Activated naive CD8-positive, alpha-beta T cell treated with anti-CD3 and anti-CD28 coated beads for 36 hours (primary cell): ENCODE results near the gene CPNE9. TPM values are rescaled to one million over a fixed set of nuclear protein-coding genes. Genes with fewer than 3 reads are reported as not detected.

Experiments used
- DNase-seq: peaks from one replicate; pipeline ENCODE4 v3.0.0; 2021
- H3K27ac Mint-ChIP-seq: one replicate; pipeline ENCODE4 v1.8.0; 2022; ENCODE audit warnings: mild to moderate bottlenecking, moderate library complexity, mixed read lengths
- H3K27me3 Mint-ChIP-seq: one replicate; pipeline ENCODE4 v1.8.0; 2022; ENCODE audit warnings: mild to moderate bottlenecking, mixed read lengths
- H3K36me3 Mint-ChIP-seq: one replicate; pipeline ENCODE4 v1.8.0; 2021; ENCODE audit warnings: mild to moderate bottlenecking, mixed read lengths
- H3K4me1 Mint-ChIP-seq: one replicate; pipeline ENCODE4 v1.8.0; 2021; ENCODE audit warnings: mixed read lengths
- H3K4me3 Mint-ChIP-seq: one replicate; pipeline ENCODE4 v1.8.0; 2022; ENCODE audit warnings: mild to moderate bottlenecking, moderate library complexity, mixed read lengths
- H3K9me3 Mint-ChIP-seq: one replicate; pipeline ENCODE4 v1.8.0; 2022; ENCODE audit warnings: mixed read lengths
- total RNA-seq, 2 experiments: library from RNA; stranded (reverse); gene quantifications; one replicate each; pipeline ENCODE4 v1.2.3, GENCODE V29; 2021

Gene CPNE9
- total RNA-seq, 2 experiments from 2014 or later, result not detected

DNA sequence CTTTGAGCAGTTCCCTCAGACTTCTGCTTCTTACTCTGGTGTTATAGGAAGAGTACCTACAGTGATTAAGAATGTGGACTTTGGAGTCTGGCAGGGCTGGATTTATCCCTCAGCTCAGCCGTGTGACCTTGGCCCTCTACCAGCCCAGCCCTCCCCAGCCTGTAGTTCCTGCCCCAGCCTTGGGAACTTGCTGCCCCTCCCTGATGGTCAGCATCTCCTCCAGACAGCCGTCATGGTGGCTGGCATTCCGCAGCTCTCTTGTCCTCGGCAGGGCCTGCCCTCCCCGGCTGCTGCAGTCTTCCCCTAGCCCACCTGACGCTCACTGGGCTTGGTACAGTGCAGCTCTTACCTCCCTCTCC is 21.9 kb upstream of the CPNE9 start:
- Mint-ChIP-seq H3K4me3 (no peak overlapping the region), H3K36me3 (peaks cover 12% of the 10 kb centered on the region), H3K9me3 (no peaks in the 10 kb centered on the region), H3K27me3 (no peaks in the 10 kb centered on the region), H3K27ac (no peak overlapping the region), H3K4me1 (no peaks in the 10 kb centered on the region)
- DNase-seq, result no peak

DNA sequence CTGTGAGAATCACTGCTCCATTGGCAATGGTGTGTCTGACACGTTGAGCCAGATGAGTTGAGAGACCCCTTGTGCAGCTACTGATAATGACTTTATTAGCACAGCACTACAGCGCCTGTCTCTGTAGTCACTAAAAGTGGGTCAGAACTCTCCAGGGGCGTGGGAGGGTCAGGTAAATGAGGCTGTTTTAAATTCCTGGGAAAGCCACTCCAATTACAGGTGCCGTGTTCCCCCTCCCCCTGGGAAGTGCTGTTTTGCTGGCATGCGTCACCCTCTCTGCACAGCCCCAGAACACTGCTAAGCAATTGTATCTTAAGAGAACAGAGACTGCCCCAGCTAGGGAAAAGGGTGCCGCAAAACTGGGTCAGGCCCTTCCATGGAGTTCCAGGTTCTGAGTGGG is 21.5 kb upstream of the CPNE9 start:
- DNase-seq, result no peak
- no peaks in the 10 kb centered on the region for H3K4me1 Mint-ChIP-seq
- no peak overlapping the region for H3K4me3 Mint-ChIP-seq
- peaks cover 14% of the 10 kb centered on the region for H3K36me3 Mint-ChIP-seq
- no peak overlapping the region for H3K27ac Mint-ChIP-seq
- H3K27me3 Mint-ChIP-seq, result no peaks in the 10 kb centered on the region
- H3K9me3 Mint-ChIP-seq, result no peaks in the 10 kb centered on the region

DNA sequence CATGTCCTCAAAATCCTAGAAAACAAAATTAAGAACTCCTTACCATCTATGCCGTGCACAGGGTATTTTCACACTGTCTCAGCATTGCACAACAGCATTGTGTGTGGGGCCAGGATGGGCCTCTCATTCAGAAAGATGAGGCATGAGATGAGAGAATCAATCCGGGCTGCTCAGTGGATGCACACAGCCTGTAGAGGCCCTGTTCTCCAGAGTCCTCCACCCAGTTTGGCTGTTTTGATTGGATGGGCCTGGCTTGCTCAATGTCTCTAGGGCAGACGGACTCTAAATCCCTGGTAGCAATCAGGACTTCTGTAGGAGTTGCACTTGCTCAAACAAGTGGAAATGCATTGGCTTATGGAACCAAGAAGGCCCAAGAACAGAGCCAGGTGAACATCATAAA is 20.2 kb upstream of the CPNE9 start:
- Mint-ChIP-seq H3K27ac (no peak overlapping the region), H3K36me3 (peaks cover 16% of the 10 kb centered on the region), H3K9me3 (no peaks in the 10 kb centered on the region), H3K4me3 (no peak overlapping the region), H3K4me1 (no peaks in the 10 kb centered on the region), H3K27me3 (no peaks in the 10 kb centered on the region)
- DNase-seq, result no peak

DNA sequence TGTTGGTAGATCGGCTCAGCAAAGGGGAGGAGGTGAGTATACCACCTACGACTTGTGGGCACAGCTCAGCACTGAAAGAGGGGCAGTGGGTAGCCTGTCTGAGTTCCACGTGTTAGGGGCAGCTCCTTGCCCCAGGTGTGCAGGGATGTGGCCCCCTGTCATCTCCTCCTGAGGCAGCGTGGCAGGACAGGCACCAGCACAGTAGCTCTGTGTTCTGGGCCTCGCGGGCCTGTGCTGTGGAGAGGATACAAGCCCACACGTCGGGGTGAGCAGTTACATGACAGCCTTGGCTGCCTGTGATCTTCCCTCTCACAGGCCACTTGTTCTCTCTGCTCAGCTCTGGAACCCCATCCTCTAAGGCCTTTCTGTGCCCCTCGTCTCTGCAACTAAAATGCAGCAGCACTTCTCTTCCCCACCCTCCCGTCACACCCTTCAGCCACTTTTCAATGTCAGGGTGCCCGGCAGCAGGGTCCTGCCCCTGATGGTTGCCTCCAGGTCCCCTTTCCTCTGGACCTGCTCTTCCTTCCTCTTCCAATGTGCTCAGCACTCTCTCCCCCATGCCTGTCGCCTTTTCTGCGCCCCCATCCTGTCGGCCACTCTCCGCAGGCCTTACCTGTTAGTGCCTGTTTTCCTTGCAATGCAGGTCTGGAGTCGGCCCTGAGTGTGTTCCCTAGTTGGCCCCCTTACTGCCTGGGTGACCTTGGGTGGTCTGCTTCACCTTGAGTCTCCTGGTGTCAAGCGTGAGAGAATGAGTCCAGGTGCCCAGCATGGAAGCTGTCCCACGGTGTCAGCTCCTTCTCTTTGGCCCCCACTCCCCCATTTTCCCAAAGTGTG is 18.2 kb upstream of the CPNE9 start:
- Mint-ChIP-seq H3K27ac (no peak overlapping the region), H3K27me3 (no peaks in the 10 kb centered on the region), H3K36me3 (peaks cover 27% of the 10 kb centered on the region), H3K4me3 (no peak overlapping the region), H3K9me3 (no peaks in the 10 kb centered on the region), H3K4me1 (no peaks in the 10 kb centered on the region)
- no peak for DNase-seq

DNA sequence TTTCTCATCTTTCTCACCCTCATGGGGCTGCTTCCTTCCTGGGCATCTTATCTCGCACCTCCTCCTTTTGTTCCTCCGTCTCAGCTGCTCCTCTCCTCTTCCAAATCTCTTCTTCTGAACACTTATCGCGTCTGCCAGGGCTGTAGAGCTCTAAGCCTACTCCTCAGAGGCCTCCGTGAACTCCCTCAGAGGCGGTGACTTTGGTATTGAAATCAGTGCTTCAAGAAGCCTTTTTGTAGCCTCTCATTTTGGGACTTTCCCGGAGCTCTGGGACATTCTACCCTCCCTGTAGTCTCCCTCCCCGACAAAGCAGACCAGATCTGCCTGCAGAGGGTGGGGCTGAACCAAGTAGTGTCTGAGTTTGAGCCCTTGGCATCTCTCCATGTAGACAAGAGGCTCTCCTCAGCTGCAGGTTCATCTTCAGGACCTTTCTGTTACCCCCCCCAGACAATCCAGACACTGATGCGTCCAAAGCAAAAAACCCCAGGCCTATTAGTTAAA is 17.5 kb upstream of the CPNE9 start:
- Mint-ChIP-seq H3K4me1 (no peaks in the 10 kb centered on the region), H3K4me3 (no peak overlapping the region), H3K27me3 (no peaks in the 10 kb centered on the region), H3K27ac (no peak overlapping the region), H3K9me3 (no peaks in the 10 kb centered on the region), H3K36me3 (peaks cover 27% of the 10 kb centered on the region)
- DNase-seq, result no peak

DNA sequence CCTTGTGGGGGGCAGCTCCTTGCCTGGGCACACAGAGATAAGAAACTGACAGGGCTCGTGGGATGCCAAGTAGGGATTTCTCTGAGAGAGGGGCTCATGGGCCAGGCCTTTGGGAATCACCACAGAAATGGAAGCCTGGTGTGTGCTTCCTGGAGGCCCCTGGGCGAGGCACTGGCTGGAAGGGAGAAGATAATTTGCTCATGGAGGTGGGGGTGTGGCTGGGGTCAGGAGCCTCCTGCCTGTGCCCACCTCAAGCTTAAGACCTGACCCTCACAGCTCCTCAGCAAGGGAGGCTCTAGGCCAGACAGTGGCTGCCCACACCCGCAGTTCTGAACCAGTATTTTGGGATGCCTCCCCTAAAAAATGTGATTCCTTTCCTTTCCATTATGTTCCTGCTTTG is 16.9 kb upstream of the CPNE9 start:
- Mint-ChIP-seq H3K4me3 (no peak overlapping the region), H3K27ac (no peak overlapping the region), H3K27me3 (no peaks in the 10 kb centered on the region), H3K4me1 (no peaks in the 10 kb centered on the region), H3K9me3 (no peaks in the 10 kb centered on the region), H3K36me3 (peaks cover 27% of the 10 kb centered on the region)
- no peak for DNase-seq

DNA sequence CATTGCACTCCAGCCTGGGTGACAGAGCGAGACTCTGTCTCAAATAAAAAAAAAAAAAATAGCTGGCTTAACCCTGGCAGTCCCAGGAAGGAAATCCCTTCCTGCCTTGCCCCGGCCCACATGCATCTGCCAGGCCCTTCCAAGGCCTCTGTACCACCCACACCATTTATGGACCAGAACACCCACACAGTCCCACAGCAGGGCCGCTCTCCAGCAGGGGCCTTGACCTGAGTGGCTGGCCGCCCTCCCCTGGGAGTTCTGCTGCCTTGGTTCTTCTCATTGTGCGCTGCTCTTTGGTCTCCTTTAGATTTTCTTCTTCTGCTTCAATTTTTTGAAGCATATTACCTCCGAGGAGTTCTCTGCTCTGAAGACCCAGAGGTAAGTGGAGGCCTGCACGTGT is 16.1 kb upstream of the CPNE9 start:
- H3K9me3 Mint-ChIP-seq, result no peaks in the 10 kb centered on the region
- peaks cover 27% of the 10 kb centered on the region for H3K36me3 Mint-ChIP-seq
- H3K27me3 Mint-ChIP-seq, result no peaks in the 10 kb centered on the region
- no peak overlapping the region for H3K4me3 Mint-ChIP-seq
- DNase-seq, result no peak
- H3K27ac Mint-ChIP-seq, result no peak overlapping the region
- H3K4me1 Mint-ChIP-seq, result no peaks in the 10 kb centered on the region

DNA sequence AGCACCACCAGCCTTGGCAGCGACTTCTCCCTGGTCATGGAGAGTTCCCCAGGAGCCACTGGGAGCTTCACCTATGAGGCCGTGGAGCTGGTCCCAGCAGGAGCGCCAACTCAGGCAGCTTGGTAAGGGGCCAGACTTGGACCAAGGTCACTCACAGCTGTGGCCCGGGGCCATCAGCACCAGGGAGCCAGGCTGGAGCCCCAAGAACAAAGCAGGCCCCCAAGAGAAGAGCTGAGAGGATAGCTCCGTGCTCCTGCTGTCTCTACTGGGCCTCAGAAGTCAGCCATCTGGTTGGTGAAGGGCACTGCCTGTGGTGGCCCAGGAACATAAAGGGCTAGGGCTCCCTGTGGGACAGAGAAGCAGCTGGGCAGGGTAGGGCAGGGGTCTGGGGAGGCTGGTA is 14.7 kb upstream of the CPNE9 start:
- Mint-ChIP-seq H3K4me3 (no peak overlapping the region), H3K27ac (no peak overlapping the region), H3K9me3 (no peaks in the 10 kb centered on the region), H3K36me3 (peaks cover 27% of the 10 kb centered on the region), H3K27me3 (no peaks in the 10 kb centered on the region), H3K4me1 (no peaks in the 10 kb centered on the region)
- no peak for DNase-seq

DNA sequence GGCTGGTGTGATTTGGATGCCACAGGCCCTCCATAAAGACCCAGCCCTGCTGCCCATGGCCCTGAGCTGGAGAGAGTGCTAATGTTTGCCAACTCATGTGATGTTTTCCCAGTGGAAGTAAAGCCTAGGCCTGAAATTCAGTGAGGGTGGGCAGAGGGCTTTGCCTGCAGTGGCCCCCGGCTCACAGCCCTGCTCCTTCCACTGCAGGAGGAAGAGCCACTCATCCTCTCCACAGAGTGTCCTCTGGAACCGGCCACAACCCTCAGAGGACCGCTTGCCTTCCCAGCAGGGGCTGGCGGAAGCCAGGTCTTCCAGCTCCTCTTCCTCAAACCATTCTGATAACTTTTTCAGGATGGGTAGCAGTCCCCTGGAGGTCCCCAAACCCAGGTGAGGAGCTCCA is 13.9 kb upstream of the CPNE9 start:
- H3K9me3 Mint-ChIP-seq, result no peaks in the 10 kb centered on the region
- no peak for DNase-seq
- H3K27ac Mint-ChIP-seq, result no peak overlapping the region
- no peak overlapping the region for H3K4me3 Mint-ChIP-seq
- no peaks in the 10 kb centered on the region for H3K27me3 Mint-ChIP-seq
- no peaks in the 10 kb centered on the region for H3K4me1 Mint-ChIP-seq
- peaks cover 29% of the 10 kb centered on the region for H3K36me3 Mint-ChIP-seq

DNA sequence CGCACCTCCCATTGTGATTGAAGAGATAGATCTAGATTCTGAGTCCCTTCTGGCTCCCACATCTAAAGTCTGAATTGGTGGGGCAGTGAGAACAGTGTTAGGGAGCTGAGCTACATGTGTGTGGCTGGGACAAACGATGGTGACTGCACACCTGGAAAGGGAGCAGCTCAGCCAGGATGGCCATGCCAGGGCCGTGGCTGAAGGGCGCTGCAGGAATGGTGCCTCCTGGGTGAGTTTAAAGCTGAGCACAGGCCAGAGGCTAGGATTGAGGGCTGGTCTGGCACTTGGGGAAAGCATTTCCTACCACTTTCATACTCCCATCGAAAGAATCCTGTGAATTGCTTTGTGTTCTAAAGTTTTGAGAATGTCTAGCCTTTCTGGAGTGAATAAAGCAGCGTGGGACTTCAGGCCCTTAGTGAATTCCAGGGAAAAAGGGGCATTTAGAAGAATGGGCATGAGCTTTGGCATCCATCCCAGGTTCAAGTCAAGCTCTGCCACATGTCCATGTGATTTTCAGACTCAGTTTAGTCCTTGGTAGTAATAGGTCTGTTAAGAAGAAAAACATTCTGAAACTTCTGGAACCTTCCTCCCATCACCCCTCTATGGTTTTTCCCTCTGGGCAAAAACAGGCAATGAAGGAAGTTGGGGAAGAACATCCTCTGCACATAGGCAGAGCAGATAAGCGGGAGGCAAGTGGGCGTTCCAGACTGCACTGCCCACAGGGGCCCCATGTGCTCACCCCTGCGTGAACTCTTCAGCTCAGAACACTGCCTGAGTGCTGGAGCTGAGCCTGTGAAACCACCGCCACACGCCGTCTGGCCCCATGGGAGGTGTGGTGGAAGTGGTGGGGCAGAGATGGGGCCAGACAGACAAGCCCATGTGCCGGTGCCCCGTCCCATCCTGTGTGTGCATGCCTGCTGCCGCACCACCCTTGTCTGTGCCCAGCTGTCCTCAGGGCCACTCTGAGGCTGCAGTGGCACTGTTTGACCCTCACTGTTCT is 12.9 kb upstream of the CPNE9 start:
- peaks cover 24% of the 10 kb centered on the region for H3K36me3 Mint-ChIP-seq
- H3K9me3 Mint-ChIP-seq, result no peaks in the 10 kb centered on the region
- no peak overlapping the region for H3K4me3 Mint-ChIP-seq
- H3K4me1 Mint-ChIP-seq, result no peaks in the 10 kb centered on the region
- DNase-seq, result no peak
- H3K27ac Mint-ChIP-seq, result no peak overlapping the region
- no peaks in the 10 kb centered on the region for H3K27me3 Mint-ChIP-seq

DNA sequence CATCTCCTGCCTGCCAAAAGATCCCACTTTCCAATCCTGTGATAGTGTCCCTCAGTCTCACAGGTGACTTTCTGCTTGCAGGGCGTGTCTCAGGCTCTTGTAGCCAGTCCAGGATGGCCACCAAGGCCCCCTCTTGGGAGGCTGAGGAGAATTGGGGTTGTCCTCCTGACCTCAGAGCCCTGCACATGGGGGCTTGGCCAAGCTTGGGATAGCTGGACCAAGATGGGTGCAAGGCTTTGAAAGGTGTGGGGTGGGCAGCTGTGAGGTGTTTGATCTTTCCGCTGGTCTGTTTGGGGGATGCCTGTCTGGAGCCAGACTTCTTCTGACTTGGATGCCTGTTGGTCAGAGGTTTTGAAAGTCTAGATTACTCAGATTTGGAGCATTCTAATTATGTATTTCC is 12.0 kb upstream of the CPNE9 start:
- no peaks in the 10 kb centered on the region for H3K4me1 Mint-ChIP-seq

DNA sequence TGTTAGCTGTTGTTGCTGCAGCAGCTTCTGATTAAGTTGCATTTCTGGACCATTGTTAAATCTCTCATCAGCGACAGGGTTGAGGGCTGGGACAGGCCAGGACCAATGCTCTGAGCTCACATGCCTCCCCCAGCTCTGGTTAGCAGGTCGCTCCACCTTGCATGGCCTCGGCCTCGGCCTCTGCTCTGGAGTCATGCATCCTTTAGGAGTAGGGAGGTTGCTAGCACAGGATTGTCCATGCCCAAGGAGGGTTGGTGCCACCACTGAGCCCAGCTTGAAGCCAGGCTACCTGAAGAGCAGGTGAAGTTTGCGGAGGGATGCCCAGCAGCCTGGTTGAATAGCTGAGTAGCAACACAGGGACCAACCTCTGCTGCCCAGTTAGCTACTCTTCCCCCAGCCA is 11.2 kb upstream of the CPNE9 start:
- no peak overlapping the region for H3K4me3 Mint-ChIP-seq
- no peaks in the 10 kb centered on the region for H3K4me1 Mint-ChIP-seq
- no peak overlapping the region for H3K27ac Mint-ChIP-seq
- H3K36me3 Mint-ChIP-seq, result peaks cover 16% of the 10 kb centered on the region
- H3K9me3 Mint-ChIP-seq, result no peaks in the 10 kb centered on the region
- DNase-seq, result no peak
- no peaks in the 10 kb centered on the region for H3K27me3 Mint-ChIP-seq

More for the DNA sequence above, 12.0 kb upstream of the CPNE9 start:
- no peak for DNase-seq
- H3K9me3 Mint-ChIP-seq, result no peaks in the 10 kb centered on the region
- no peaks in the 10 kb centered on the region for H3K27me3 Mint-ChIP-seq
- H3K36me3 Mint-ChIP-seq, result peaks cover 19% of the 10 kb centered on the region
- H3K27ac Mint-ChIP-seq, result no peak overlapping the region
- no peak overlapping the region for H3K4me3 Mint-ChIP-seq

DNA sequence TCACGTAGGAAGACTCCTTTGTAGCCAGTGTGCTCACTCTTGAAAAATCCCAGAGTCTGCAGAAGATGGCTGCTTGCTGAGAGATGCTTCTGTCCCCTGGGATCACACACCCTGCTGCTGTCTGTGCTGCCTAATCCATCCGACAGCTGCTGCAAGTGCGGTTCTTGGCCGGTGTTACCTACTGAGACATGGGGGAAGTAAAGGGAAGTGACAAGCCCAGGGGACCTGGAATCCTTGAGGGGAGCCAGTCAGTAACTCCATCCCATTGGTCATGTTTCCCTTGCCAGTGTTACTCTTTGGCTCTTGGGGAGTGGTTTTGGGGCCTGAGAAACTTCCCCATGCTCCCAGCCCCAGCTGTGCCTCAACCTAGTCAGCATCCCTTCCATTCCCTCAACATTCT is 8.3 kb upstream of the CPNE9 start:
- no peaks in the 10 kb centered on the region for H3K9me3 Mint-ChIP-seq
- H3K4me3 Mint-ChIP-seq, result no peak overlapping the region
- peaks cover 4% of the 10 kb centered on the region for H3K36me3 Mint-ChIP-seq
- H3K4me1 Mint-ChIP-seq, result no peaks in the 10 kb centered on the region
- H3K27ac Mint-ChIP-seq, result no peak overlapping the region
- DNase-seq, result no peak
- H3K27me3 Mint-ChIP-seq, result no peaks in the 10 kb centered on the region

DNA sequence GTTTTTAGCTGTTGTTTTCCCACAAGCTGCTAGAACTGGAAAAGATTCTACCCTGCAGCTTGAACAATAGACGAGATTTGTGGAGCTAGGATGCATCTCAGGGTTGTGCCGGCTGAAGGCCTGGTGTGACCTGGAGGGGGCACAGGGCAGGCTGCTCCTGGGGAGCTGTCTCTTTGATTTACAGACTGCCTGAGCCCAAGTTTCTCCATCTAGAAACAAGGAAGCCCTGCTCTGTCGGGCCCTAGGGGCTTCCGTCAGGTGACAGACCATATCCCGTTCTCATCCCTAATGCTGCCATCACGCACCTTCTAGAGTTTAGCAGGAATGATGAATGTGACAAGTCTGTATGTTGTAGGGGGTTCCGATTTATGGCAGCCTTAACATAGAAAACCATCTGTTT is 7.9 kb upstream of the CPNE9 start:
- Mint-ChIP-seq H3K9me3 (no peaks in the 10 kb centered on the region), H3K27ac (no peak overlapping the region), H3K27me3 (no peaks in the 10 kb centered on the region), H3K4me1 (no peaks in the 10 kb centered on the region), H3K36me3 (peaks cover 4% of the 10 kb centered on the region), H3K4me3 (no peak overlapping the region)
- DNase-seq, result no peak

DNA sequence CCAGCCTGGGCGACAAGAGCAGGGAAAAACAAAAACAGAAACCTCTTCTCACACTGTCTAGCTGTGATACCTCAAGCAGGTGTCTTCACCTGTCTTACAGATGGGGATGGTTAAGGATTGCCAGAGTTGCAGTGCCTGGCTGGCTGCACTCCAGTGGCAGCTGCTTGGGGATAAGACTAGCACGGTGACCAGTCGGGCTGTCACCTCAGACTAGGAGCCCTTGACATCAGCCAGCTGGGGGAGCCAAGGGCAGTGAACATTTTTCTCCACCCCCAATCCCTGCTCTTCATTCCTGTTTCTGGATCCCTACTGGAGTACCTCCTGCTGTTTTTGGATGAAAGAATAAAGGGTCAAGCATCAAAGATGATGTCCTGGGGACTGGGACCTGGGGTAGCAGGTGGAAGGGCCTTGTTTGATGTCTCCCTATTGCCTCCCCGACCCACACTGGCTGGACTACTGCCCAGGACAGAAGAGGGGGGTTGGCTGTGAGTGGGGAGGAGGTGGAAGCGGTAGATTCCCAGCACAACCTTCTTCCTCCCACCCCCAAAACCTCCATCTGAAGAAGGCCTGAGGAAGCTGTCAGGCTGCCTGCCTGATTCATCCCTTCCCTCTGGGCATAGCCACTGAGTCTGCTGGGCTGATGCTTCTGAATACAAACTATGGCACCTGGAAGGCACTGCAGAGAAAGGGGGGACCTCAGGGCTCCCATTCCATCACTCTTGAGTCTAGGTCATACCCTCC is 7.0 kb upstream of the CPNE9 start:
- no peak for DNase-seq
- Mint-ChIP-seq H3K4me1 (no peaks in the 10 kb centered on the region), H3K27ac (no peak overlapping the region), H3K27me3 (no peaks in the 10 kb centered on the region), H3K4me3 (no peak overlapping the region), H3K9me3 (no peaks in the 10 kb centered on the region), H3K36me3 (peaks cover 11% of the 10 kb centered on the region)
